HCT116 (cell line): ENCODE data around the gene SEPTIN5.

Source experiments
- CEBPB ChIP-seq: IDR thresholded peaks from 2 replicates; pipeline ENCODE4 v1.6.1; 2012; ENCODE audit warnings: low read depth
- CTCF ChIP-seq, 3 experiments: fragments of 200-600 bp in 1 of 3; sonication (generic) in 1 of 3; IDR thresholded peaks in 2 of 3; conservative IDR thresholded peaks in 1 of 3; 2 replicates each; pipeline ENCODE4 v1.5.1; 2012 to 2017; ENCODE audit warnings: low read depth in 2 of 3, low read length in 2 of 3, antibody characterized with exemption in 1 of 3, borderline replicate concordance in 1 of 3, control low read depth in 1 of 3, mild to moderate bottlenecking in 1 of 3, mixed read lengths in 1 of 3, mixed run types in 1 of 3, moderate library complexity in 1 of 3; ENCODE audit not compliant: insufficient read depth in 1 of 3
- EGR1 ChIP-seq: IDR thresholded peaks from 2 replicates; pipeline ENCODE4 v1.6.1; 2012; ENCODE audit warnings: low read depth
- EZH2 ChIP-seq: fragments of 200-600 bp; sonication (generic); IDR thresholded peaks from 2 replicates; pipeline ENCODE4 v1.6.1; 2017; ENCODE audit warnings: antibody characterized with exemption, mixed run types
- EZH2phosphoT487 ChIP-seq: fragments of 200-600 bp; IDR thresholded peaks from 2 replicates; pipeline ENCODE4 v1.6.1; 2018; ENCODE audit warnings: antibody characterized with exemption, borderline replicate concordance
- JUND ChIP-seq: IDR thresholded peaks from 2 replicates; pipeline ENCODE4 v1.6.1; 2012
- MAX ChIP-seq: IDR thresholded peaks from 2 replicates; pipeline ENCODE4 v1.6.1; 2012
- POLR2A ChIP-seq: IDR thresholded peaks from 2 replicates; pipeline ENCODE4 v1.7.0; 2011; ENCODE audit warnings: borderline replicate concordance; ENCODE audit not compliant: insufficient read depth, insufficient read length; ENCODE audit errors: extremely low read depth
- POLR2AphosphoS5 ChIP-seq: IDR thresholded peaks from 2 replicates; pipeline ENCODE4 v1.6.1; 2011; ENCODE audit warnings: mild to moderate bottlenecking, low read depth, low read length, moderate library complexity
- RAD21 ChIP-seq: IDR thresholded peaks from 2 replicates; pipeline ENCODE4 v1.6.1; 2012; ENCODE audit warnings: low read depth, mild to moderate bottlenecking
- SIN3A ChIP-seq: IDR thresholded peaks from 2 replicates; pipeline ENCODE4 v1.6.1; 2012; ENCODE audit warnings: low read depth
- SP1 ChIP-seq: IDR thresholded peaks from 2 replicates; pipeline ENCODE4 v1.6.1; 2012; ENCODE audit warnings: low read depth
- YY1 ChIP-seq: IDR thresholded peaks from 2 replicates; pipeline ENCODE4 v1.6.1; 2011; ENCODE audit warnings: low read length, low read depth, moderate library complexity, mild to moderate bottlenecking; ENCODE audit not compliant: insufficient replicate concordance; ENCODE audit errors: extremely low read depth
- ZBTB33 ChIP-seq: IDR thresholded peaks from 2 replicates; pipeline ENCODE4 v1.6.1; 2011; ENCODE audit warnings: mild to moderate bottlenecking, low read length, moderate library complexity; ENCODE audit not compliant: insufficient replicate concordance; ENCODE audit errors: extremely low read depth

- TF ChIP-seq POLR2A, result no peak
- TF ChIP-seq ZBTB33, result no peak
- TF ChIP-seq RAD21, result no peak
- no peak for TF ChIP-seq POLR2AphosphoS5
- no peak for TF ChIP-seq JUND
- TF ChIP-seq SP1, result no peak
- TF ChIP-seq EZH2phosphoT487, result no peak
- no peak for TF ChIP-seq CTCF (IDR thresholded peaks at IDR 0.05 in 2 of 3, conservative IDR thresholded peaks at IDR 0.05 in 1 of 3; ENCODE audit: borderline replicate concordance in 1 of 3, insufficient read depth in 1 of 3, low read depth in 2 of 3, low read length in 2 of 3)
- no peak for TF ChIP-seq CEBPB
- no peak for TF ChIP-seq SIN3A
- TF ChIP-seq EGR1, result no peak
- TF ChIP-seq EZH2, result no peak
- TF ChIP-seq MAX, result no peak
- no peak for TF ChIP-seq YY1
These were observed 7.6 kb upstream of the SEPTIN5 start for GRCh38 chr22:19706661-19707151.
